Activated naive CD4-positive, alpha-beta T cell treated with Interleukin-2 at 50 U/mL for 16 hours (primary cell): ENCODE results near the gene CSTF2.
A peak's percentile ranks its signal among the peaks of the same experiment; 100 is the strongest.
"Not testable (repeated sequence)": the region's sequence is repeated elsewhere in the genome, so short reads cannot be mapped to it uniquely, and the experiment has no call there.

ENCODE experiments used
- DNase-seq: peaks from one replicate; pipeline ENCODE4 v3.0.0-alpha.2; 2020

The CSTF2 gene

GRCh38 chrX:100819837-100820666 is at the start of gene CSTF2:
TSS of gene CSTF2 (plus strand) at chrX:100820391. CDS start at chrX:100820417, 26 bp downstream.
- DNase-seq, result peak; percentile 83

- not testable (repeated sequence) for DNase-seq
These were observed 23.8 kb upstream of the CSTF2 start for GRCh38 chrX:100796371-100796770.

- DNase-seq, result no peak
These were observed 22.8 kb upstream of the CSTF2 start for GRCh38 chrX:100797359-100797758.

GRCh38 chrX:100798484-100799214 is 21.5 kb upstream of the CSTF2 start:
- DNase-seq, result no peak

DNA sequence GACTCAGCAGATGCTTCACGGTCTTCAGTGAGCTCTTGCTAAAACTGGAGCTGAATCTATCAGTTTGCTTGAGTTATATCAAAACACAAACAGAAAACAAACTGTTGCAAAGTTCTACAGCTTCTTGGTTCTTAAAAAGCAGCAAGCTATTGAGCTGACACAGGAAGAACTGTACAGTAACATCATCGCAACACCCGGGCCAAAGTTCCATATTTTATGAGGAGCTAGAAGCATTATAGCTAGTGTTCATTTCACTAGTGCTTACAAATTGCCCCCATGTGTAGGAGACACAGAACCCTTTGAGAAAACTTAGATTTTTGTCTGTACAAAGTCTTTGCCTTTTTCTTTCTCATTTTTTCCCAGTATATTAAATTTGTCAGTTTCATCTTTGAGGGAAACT is 17.3 kb upstream of the CSTF2 start:
- no peak for DNase-seq

DNA sequence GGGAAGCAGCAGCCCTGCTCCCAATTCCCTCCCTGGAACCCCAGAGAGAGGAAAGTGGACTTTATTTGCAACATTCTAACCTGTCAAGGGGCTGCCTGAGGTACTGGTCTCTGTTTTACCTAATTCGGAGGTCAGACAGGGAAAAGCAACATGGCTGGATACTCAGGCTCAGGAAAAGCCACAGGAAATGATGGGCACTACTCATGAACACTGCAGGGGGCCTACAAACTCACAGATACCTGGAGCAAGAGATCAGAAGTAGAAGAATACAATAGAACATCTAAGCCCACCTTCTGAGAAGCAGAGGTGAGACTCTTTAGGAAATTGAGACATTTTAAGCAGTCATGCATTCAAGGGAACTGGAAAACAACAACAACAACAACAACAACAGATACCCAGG is 15.4 kb upstream of the CSTF2 start:
- DNase-seq, result no peak

GRCh38 chrX:100808265-100808664 is 11.9 kb upstream of the CSTF2 start:
- DNase-seq, result not testable (repeated sequence)

- DNase-seq, result no peak
These were observed 7.7 kb upstream of the CSTF2 start for GRCh38 chrX:100812216-100813158.

DNA sequence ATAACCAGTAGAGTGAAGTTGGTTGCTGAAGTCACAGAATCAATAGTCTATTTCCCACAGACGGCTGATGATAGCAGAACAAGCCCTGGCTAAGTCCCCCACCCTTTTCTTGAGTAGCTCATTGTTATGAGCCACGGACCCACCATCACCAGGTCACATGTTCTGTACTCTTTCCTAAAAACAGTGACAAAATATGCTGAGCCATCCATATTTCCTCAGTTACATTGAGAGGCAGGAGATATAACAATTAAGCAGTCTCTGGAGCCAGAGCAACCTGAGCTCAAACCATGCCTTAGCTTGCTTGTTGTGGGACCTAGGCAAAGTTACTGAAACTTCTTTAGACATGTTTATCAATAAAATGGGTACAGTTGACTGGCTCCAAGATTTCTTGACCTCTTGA is 2.9 kb upstream of the CSTF2 start:
- DNase-seq, result no peak

- DNase-seq, result no peak
These were observed 706 bp upstream of the CSTF2 start for GRCh38 chrX:100819534-100819836.

- peak; percentile 9 for DNase-seq
These were observed 9.5 kb downstream of the CSTF2 start for GRCh38 chrX:100829730-100830129.

DNA sequence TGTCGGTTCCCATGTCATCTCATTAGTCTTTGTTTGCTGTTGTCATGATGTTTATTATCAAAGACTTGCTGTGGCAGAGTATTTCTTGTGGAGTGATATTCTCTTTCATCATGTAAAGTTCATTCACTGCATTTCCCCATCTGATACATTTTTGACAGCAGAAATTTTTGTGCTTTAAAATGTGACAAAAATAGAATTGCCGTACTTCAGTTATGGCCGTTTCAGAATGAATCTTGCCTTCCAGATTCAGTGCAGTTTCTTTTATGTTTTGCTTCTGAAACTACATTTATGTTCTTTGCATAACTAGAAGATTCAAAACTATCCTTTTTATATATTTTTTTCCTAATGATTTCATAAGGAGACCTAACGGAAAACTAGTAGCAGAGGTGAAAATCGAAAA is 10.0 kb downstream of the CSTF2 start:
- DNase-seq, result no peak

GRCh38 chrX:100830547-100830946 is 10.4 kb downstream of the CSTF2 start:
- no peak for DNase-seq

DNA sequence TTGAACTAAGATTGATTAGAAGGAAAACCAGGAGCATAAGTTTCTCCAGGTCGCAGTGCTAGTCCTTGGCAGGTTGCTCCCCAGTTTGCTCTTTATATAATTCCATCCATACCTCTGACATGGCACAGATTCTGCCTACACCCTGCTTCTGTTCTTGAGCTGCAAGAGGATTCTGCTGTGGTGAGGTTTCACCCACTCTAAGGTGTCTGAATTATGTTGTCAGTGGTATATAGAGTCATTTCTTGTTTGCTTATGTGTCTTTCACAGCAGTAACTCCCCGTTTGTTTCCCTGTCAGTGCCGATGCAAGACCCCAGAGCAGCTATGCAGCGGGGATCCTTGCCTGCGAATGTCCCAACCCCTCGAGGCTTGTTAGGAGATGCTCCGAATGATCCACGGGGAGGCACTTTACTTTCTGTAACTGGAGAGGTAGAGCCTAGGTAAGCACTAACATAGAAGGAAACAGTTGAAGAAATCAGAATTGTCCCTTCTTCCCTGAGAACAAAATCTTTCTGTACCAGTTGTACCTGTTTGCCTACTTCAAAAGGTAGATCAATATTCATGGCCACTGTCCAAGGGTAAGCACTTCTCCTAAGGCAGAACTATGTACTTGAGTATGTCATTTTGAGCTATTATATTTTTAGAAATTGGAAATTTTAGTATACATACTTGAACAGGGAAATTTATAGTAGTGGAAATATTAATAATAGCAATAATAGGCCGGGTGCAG is 11.2 kb downstream of the CSTF2 start:
- no peak for DNase-seq

DNA sequence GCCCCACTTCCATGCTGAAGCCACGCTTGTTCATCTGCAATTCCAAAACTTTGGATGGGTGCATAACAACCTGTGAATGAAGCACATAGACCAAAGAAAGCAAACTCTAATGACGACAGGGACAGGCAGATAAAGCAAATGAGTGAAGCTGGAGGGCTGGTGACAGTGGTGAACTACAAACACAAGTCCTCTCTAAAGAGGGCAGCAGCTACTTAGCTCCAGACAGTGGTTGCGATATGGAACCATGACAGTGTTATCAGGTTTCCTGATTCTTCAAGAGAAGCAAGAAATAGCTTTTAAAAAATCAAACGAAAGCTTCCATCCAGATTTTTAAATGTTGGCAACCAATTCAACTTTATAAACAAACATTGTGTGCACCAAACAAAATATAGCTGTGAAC is 30.1 kb downstream of the CSTF2 start:
- DNase-seq, result no peak

DNA sequence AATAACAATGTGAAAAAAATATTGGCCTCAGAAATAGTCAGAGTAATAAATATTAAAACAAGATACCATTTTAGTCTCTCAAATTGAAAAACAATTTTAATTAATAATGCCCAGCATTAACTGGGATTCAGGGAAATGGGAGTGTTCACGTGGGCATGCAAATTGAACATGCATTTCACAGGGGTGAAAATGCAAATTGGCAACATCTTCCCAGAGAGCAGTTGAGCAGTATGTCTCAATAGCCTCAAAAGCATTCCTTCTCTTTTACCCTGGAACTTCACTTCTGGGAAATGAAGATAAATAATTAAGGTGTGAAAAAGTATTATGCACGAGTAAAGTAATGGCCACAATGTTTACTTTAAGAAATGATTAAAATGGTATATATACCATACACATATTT is 32.6 kb downstream of the CSTF2 start:
- no peak for DNase-seq

GRCh38 chrX:100863326-100863864 is 43.2 kb downstream of the CSTF2 start:
- DNase-seq, result no peak

- no peak for DNase-seq
These were observed 44.6 kb downstream of the CSTF2 start for GRCh38 chrX:100864657-100865391.

- DNase-seq, result no peak
These were observed 48.1 kb downstream of the CSTF2 start for GRCh38 chrX:100868273-100868672.

DNA sequence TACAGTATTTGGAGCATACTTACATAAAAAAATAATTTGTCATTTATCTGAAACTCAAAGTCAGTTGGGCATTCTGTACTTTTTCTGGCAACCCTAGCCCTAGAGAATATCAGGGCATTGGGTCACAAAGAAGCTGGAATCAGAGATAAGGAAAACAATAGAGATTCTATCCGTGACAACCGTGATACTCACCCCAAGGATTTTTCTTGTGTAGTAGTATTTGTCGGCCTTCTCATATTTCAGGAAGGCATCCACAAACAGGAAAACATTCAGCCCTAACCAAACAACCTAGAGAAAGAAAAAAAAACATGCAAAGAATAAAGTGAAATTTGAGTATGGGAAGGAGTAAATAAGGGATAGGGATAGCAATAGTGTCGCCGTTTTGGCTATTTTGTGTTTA is 50.3 kb downstream of the CSTF2 start:
- no peak for DNase-seq
